Measurements from ENCODE around the gene AGT.

GRCh38 chr1:230717251-230717650, 3.3 kb upstream of the AGT start:
- TF ChIP-seq, protein P1, sequence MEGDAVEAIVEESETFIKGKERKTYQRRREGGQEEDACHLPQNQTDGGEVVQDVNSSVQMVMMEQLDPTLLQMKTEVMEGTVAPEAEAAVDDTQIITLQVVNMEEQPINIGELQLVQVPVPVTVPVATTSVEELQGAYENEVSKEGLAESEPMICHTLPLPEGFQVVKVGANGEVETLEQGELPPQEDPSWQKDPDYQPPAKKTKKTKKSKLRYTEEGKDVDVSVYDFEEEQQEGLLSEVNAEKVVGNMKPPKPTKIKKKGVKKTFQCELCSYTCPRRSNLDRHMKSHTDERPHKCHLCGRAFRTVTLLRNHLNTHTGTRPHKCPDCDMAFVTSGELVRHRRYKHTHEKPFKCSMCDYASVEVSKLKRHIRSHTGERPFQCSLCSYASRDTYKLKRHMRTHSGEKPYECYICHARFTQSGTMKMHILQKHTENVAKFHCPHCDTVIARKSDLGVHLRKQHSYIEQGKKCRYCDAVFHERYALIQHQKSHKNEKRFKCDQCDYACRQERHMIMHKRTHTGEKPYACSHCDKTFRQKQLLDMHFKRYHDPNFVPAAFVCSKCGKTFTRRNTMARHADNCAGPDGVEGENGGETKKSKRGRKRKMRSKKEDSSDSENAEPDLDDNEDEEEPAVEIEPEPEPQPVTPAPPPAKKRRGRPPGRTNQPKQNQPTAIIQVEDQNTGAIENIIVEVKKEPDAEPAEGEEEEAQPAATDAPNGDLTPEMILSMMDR (IDR thresholded peaks at IDR 0.05; ENCODE audit: borderline replicate concordance, extremely low read depth, low read length, poor library complexity, severe bottlenecking), result no peak
- no peak for TF ChIP-seq EZH2 (IDR thresholded peaks at IDR 0.05; ENCODE audit: borderline replicate concordance, low read depth, low read length, severe bottlenecking)

All from DND-41 (cell line).